Endothelial cell of umbilical vein (primary cell): Measurements from ENCODE around the gene IQGAP2. TPM values are rescaled to one million over a fixed set of nuclear protein-coding genes. Genes with fewer than 3 reads are reported as not detected.

ENCODE experiments used
- BruUV-seq: library from RNA; stranded (reverse); fragments of 400-500 nt; replicated peaks from 2 replicates; lab custom pipeline; 2021; lab: Mats Ljungman, UMichigan
- CTCF ChIA-PET: fragments of 300-600, 350-600 bp; sonication (Branson Sonifier 250); formaldehyde crosslinking; loops from one replicate; lab custom pipeline; 2021; ENCODE audit warnings: antibody characterized with exemption, inconsistent platforms; lab: Charles Lee
- POLR2A ChIA-PET: fragments of 300-600, 350-600 bp; sonication (Branson Sonifier 250); formaldehyde crosslinking; loops from one replicate; lab custom pipeline; 2021; ENCODE audit warnings: antibody characterized with exemption, inconsistent platforms; lab: Charles Lee
- DNase-seq: peaks from one replicate; pipeline ENCODE4 v3.0.0-alpha.2; 2011; ENCODE audit warnings: low read depth, low spot score
- FAIRE-seq: peaks from 2 replicates; lab custom pipeline; 2011; peaks lifted over from hg19 to GRCh38; lab: Jason Lieb, UNC
- H2AFZ ChIP-seq: 2 replicates; pipeline ENCODE4 v1.6.0; 2012; ENCODE audit warnings: low read depth, low read length, control low read depth, inconsistent platforms
- H3K27ac ChIP-seq: 2 replicates; pipeline ENCODE4 v1.5.1; 2011; ENCODE audit warnings: low read depth, mild to moderate bottlenecking, control low read depth, low read length, moderate library complexity; ENCODE audit not compliant: insufficient read depth
- H3K27me3 ChIP-seq, 2 experiments: 2 replicates each; pipeline versions ENCODE4 v1.6.0 to v1.6.1; 2011; ENCODE audit warnings: low read length in 2 of 2, mixed read lengths in 1 of 2; ENCODE audit not compliant: control insufficient read depth in 2 of 2, insufficient read depth in 2 of 2
- H3K36me3 ChIP-seq, 2 experiments: 2 replicates in 1 of 2; 3 replicates in 1 of 2; pipeline ENCODE4 v1.5.1; 2011; ENCODE audit warnings: low read length in 2 of 2, mild to moderate bottlenecking in 1 of 2, moderate library complexity in 1 of 2; ENCODE audit not compliant: control insufficient read depth in 2 of 2, insufficient read depth in 2 of 2; ENCODE audit errors: extremely low read depth in 1 of 2
- H3K4me1 ChIP-seq: 3 replicates; pipeline ENCODE4 v1.5.1; 2011; ENCODE audit warnings: mild to moderate bottlenecking, low read length; ENCODE audit not compliant: control insufficient read depth, insufficient read depth; ENCODE audit errors: extremely low read depth
- H3K4me2 ChIP-seq: 2 replicates; pipeline ENCODE4 v1.6.1; 2011; ENCODE audit warnings: low read length, control low read depth, mixed read lengths; ENCODE audit not compliant: insufficient read depth
- H3K4me3 ChIP-seq, 3 experiments: fragments of 200-600 bp in 1 of 3; sonication (generic), shearing (Covaris generic) in 1 of 3; replicated peaks in 1 of 3; 2 replicates each; pipeline ENCODE4 v1.5.1; 2011 to 2016; ENCODE audit warnings: control low read depth in 3 of 3, low read length in 3 of 3, mild to moderate bottlenecking in 2 of 3, inconsistent platforms in 1 of 3, low read depth in 1 of 3, moderate library complexity in 1 of 3; ENCODE audit not compliant: insufficient read depth in 1 of 3
- H3K79me2 ChIP-seq: 2 replicates; pipeline ENCODE4 v1.6.0; 2012; ENCODE audit warnings: low read length, inconsistent platforms; ENCODE audit not compliant: control insufficient read depth, insufficient read depth
- H3K9ac ChIP-seq: replicated peaks from 2 replicates; pipeline ENCODE3; 2011; ENCODE audit warnings: low read length, control low read depth; ENCODE audit not compliant: insufficient read depth; ENCODE audit errors: extremely low read depth
- H3K9me1 ChIP-seq: replicated peaks from 3 replicates; pipeline ENCODE4 v1.6.0; 2011; ENCODE audit warnings: mild to moderate bottlenecking, low read length; ENCODE audit not compliant: control insufficient read depth, insufficient read depth; ENCODE audit errors: extremely low read depth
- H3K9me3 ChIP-seq: replicated peaks from 2 replicates; pipeline ENCODE4 v1.5.1; 2012; ENCODE audit warnings: low read length, inconsistent platforms; ENCODE audit not compliant: control insufficient read depth, insufficient read depth
- H4K20me1 ChIP-seq: replicated peaks from 2 replicates; pipeline ENCODE3; 2011; ENCODE audit warnings: mild to moderate bottlenecking, low read length; ENCODE audit not compliant: control insufficient read depth, insufficient read depth; ENCODE audit errors: extremely low read depth
- CTCF ChIP-seq, 2 donors: IDR thresholded peaks; 1 replicate in 1 of 2; 2 replicates in 1 of 2; pipeline ENCODE4 v1.5.1; 2011; ENCODE audit warnings: low read length in 2 of 2, mild to moderate bottlenecking in 2 of 2, moderate library complexity in 2 of 2, control low read depth in 1 of 2, inconsistent platforms in 1 of 2, low read depth in 1 of 2; ENCODE audit not compliant: insufficient read depth in 1 of 2; ENCODE audit errors: extremely low read depth in 1 of 2
- EZH2 ChIP-seq: IDR thresholded peaks from 2 replicates; pipeline ENCODE4 v1.6.1; 2012; ENCODE audit warnings: borderline replicate concordance, low read depth, mild to moderate bottlenecking, moderate library complexity, low read length, inconsistent platforms; ENCODE audit not compliant: severe bottlenecking
- FOS ChIP-seq: IDR thresholded peaks from 2 replicates; pipeline ENCODE4 v1.6.1; 2011; ENCODE audit warnings: mild to moderate bottlenecking, low read length, moderate library complexity, borderline replicate concordance; ENCODE audit not compliant: insufficient read depth
- GATA2 ChIP-seq: IDR thresholded peaks from 2 replicates; pipeline ENCODE4 v1.7.0; 2011; ENCODE audit warnings: low read depth, mild to moderate bottlenecking, moderate library complexity, mixed read lengths, low read length; ENCODE audit not compliant: insufficient read length, insufficient read depth
- JUN ChIP-seq: IDR thresholded peaks from 2 replicates; pipeline ENCODE4 v1.6.1; 2011; ENCODE audit warnings: borderline replicate concordance, low read depth; ENCODE audit not compliant: insufficient read length, insufficient read depth
- MAX ChIP-seq: IDR thresholded peaks from 2 replicates; pipeline ENCODE4 v1.6.1; 2011; ENCODE audit not compliant: insufficient read depth, insufficient read length
- MYC ChIP-seq: IDR thresholded peaks from one replicate; pipeline ENCODE4 v1.6.1; 2011; ENCODE audit warnings: mild to moderate bottlenecking, low read depth, low read length
- POLR2A ChIP-seq: IDR thresholded peaks from 2 replicates; pipeline ENCODE4 v1.6.1; 2012; ENCODE audit warnings: low read depth, mild to moderate bottlenecking, control low read depth, low read length
- POLR2AphosphoS5 ChIP-seq: IDR thresholded peaks from 2 replicates; pipeline ENCODE4 v1.6.1; 2012; ENCODE audit warnings: low read depth, mild to moderate bottlenecking, control low read depth, low read length, moderate library complexity; ENCODE audit not compliant: insufficient read depth
- dilution Hi-C: fragments of 300-500 bp; cut with MboI; formaldehyde crosslinking; loops from one replicate; pipeline ENCODE4 v1.15.0; 2019; ENCODE audit warnings: low sequenced_read_pairs; ENCODE audit not compliant: extremely low pct_ligation_motif_present
- intact Hi-C: fragments of 100-400 bp; cut with micrococcal nuclease; formaldehyde crosslinking; loops from one replicate; pipeline ENCODE4 v1.10.0; 2022
- polyA plus RNA-seq, 4 experiments: library from polyadenylated mRNA; depleted of rRNA in 3 of 4; stranded (reverse) in 3 of 4; unstranded in 1 of 4; fragments of >200 nt; gene quantifications; 2 replicates each; pipeline versions ENCODE4 v1.2.1 to v1.2.3, GENCODE V29; 2011 to 2012; ENCODE audit warnings: missing spikeins in 1 of 4
- total RNA-seq: library from RNA; stranded (reverse); gene quantifications from 2 replicates; pipeline ENCODE4 v1.2.3, GENCODE V29; 2021

Gene IQGAP2
- total and polyA plus RNA-seq, 2 donors (not counting 3 experiments of a cell fraction or from before 2014, with no cell fraction given) = 4.5 to 4.7 TPM

- CTCF ChIA-PET = interaction anchor here (0.5 kb wide), 1 partner anchor 15 kb away, joined by 3 read pairs; no protein-coding TSS in a partner anchor
- BruUV-seq = no TSS peak
- dilution Hi-C loops = no loop called here
Observed at GRCh38 chr5:76535577-76535976, 132.5 kb downstream of the IQGAP2 start.

More at GRCh38 chr5:76535577-76535976, 132.5 kb downstream of the IQGAP2 start:
- no peak overlapping the region for H3K9ac ChIP-seq
- intact Hi-C loops = no loop called here
- no peaks in the 10 kb centered on the region for H3K36me3 ChIP-seq
- H2AFZ ChIP-seq = no peak overlapping the region
- H3K27ac ChIP-seq = no peak overlapping the region
- POLR2A ChIA-PET = no interaction called here
- no peak for DNase-seq
- no peaks in the 10 kb centered on the region for H4K20me1 ChIP-seq
- FAIRE-seq = no peak
- H3K4me1 ChIP-seq = no peaks in the 10 kb centered on the region
- H3K27me3 ChIP-seq = peaks cover 2% of the 10 kb centered on the region in 2 experiments
- H3K9me3 ChIP-seq = no peaks in the 10 kb centered on the region
- TF ChIP-seq MAX (no peak), POLR2A (no peak), POLR2AphosphoS5 (no peak), JUN (no peak), CTCF (IDR thresholded peaks at IDR 0.05; ENCODE audit: extremely low read depth in 1 of 2, insufficient read depth in 1 of 2, low read depth in 1 of 2, low read length in 2 of 2) (no peak), MYC (no peak), GATA2 (no peak), FOS (no peak), EZH2 (no peak)
- no peak overlapping the region for H3K4me3 ChIP-seq
- no peaks in the 10 kb centered on the region for H3K9me1 ChIP-seq
- H3K4me2 ChIP-seq = no peak overlapping the region
- H3K79me2 ChIP-seq = no peaks in the 10 kb centered on the region
